ENCODE results near the gene SLC6A8.

DNA sequence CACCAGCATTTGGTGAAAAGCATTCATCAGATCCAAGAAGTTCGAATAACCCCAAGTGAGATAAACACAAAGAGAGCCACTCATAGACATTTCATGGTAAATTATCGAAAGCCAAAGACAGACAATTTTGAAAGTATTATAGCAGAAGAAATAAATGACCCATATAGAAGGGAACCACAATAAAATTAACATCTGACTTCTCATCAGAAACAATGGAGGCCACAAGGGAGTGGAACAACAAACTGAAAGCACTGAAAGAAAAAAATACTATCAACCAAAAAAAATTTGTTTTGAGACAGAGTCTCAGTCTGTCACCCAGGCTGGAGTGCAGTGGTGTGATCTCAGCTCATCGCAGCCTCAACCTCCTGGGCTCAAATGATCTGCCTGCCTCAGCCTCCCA is 28.5 kb upstream of the SLC6A8 start:
- no peak for TF ChIP-seq POLR2A (IDR thresholded peaks at IDR 0.05)
- TF ChIP-seq, protein P1, sequence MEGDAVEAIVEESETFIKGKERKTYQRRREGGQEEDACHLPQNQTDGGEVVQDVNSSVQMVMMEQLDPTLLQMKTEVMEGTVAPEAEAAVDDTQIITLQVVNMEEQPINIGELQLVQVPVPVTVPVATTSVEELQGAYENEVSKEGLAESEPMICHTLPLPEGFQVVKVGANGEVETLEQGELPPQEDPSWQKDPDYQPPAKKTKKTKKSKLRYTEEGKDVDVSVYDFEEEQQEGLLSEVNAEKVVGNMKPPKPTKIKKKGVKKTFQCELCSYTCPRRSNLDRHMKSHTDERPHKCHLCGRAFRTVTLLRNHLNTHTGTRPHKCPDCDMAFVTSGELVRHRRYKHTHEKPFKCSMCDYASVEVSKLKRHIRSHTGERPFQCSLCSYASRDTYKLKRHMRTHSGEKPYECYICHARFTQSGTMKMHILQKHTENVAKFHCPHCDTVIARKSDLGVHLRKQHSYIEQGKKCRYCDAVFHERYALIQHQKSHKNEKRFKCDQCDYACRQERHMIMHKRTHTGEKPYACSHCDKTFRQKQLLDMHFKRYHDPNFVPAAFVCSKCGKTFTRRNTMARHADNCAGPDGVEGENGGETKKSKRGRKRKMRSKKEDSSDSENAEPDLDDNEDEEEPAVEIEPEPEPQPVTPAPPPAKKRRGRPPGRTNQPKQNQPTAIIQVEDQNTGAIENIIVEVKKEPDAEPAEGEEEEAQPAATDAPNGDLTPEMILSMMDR (IDR thresholded peaks at IDR 0.05): no peak
